DMS153 treated with DMSO at 0.1 percent for 48 hours (cell line): ENCODE data around the gene ZNF341.

Source experiments
- DNase-seq: peaks from one replicate; lab custom pipeline; 2025; ENCODE audit not compliant: unreplicated experiment; lab: John Stamatoyannopoulos, UW

ZNF341 gene

DNA sequence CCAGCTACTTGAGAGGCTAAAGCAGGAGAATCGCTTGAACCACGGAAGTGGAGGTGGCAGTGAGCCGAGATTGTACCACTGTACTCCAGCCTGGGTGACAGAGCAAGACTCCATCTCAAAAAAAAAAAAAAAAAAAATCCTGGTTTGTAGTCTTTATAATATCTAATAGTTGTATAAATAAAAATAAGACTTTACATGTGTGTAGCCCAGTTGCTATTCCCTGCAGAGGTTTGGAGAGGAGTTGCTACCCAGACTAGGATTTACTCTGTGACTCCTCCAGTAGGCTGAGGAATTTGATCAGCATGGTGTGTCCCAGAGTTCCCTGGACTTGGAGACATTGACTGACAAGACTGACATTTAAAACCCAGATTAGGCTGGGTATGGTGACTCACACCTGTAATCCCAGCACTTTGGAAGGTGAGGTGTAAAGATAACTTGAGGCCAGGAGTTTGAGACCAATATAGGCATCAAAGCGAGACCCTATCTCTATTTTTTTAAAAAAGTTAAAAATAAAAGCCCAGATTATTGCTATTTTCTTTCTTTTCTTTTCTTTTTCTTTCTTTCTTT lies 89.6 kb downstream of the ZNF341 start:
- DNase-seq = no peak

- no peak for DNase-seq
Observed at GRCh38 chr20:33822423-33822822, 90.6 kb downstream of the ZNF341 start.

DNA sequence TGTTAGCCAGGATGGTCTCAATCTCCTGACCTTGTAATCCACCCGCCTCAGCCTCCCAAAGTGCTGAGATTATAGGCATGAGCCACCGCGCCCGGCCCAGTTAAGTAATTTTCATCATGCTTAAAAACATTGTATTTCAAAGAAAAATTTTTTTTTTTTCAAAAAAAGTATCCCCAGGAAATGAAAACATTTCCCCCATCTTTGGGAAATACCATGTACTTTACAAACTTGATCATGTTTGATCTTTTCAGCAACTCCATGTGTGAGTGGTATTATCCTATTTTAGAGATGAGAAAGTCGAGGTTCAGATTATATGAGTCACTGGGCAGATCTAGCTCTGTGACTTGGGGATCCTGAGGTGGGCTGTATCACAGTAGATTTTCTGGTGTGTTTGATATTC lies 91.2 kb downstream of the ZNF341 start:
- DNase-seq = no peak

DNA sequence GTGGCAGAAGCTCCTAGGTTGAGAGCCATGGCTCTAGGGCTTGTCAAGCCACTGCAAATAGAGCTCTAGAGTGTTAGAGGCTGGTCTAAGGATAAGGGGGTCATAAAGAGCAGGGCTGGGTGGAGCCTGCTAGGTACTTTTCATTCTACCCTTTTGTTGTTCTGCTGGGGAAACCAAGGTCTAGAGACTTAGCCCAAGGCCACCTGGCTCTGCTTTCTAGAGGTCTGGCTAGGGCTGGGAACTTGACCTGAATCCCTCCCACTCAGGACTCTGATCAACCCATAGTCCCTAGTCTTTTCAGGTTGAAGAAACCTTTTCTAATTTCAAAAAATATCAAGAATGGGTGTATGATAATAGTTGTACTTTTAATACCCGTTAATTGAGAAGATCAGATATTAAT lies 93.1 kb downstream of the ZNF341 start:
- no peak for DNase-seq

DNA sequence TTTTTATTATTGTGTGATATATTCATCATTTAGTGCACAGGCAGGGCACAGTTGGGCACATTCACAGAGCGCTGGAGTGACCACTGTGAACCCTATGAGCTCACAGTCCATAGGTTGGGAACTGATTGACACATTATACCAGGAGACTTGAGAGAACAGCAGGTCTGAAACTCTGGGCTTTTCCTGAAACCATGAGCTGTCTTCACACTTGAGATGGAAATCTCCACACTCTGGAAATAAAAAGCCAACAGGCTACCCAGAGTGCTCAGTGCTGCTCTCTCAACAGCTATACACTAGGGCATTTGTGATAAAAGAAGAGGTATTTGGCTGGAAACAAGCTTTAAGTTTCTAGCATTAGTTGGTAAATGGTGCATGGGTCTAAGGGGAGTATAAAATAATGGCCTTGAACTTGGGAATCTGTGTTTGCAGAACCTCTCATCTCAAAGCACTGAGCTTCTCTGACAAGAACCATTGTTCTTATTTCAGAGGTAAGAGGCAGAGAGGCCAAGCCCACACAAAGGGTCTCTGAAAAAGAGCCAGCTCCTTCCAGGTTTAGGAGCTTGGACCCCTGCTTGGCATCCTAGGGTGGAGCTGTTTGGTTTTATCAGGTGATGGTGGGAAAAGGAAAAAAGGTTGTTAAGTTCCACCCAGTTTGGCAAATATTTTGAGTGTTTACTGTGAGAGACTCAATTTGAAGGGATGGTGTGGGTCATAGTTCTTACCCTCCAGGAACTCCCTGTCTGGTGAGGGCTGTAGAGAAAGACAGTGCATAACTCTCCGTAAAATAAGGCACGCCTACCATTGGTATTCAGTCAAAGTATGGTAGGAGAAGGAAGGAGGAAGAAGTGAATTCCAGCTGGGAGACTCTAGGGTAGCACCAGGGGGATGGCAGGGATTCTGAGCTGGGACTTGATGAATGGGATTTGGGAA lies 93.8 kb downstream of the ZNF341 start:
- DNase-seq = no peak

GRCh38 chr20:33826270-33826897 lies 94.6 kb downstream of the ZNF341 start:
- no peak for DNase-seq

GRCh38 chr20:33827109-33827508 lies 95.3 kb downstream of the ZNF341 start:
- no peak for DNase-seq

- no peak for DNase-seq
Observed at GRCh38 chr20:33827634-33828325, 96.0 kb downstream of the ZNF341 start.

GRCh38 chr20:33828326-33828844 lies 96.6 kb downstream of the ZNF341 start:
- DNase-seq = no peak

DNA sequence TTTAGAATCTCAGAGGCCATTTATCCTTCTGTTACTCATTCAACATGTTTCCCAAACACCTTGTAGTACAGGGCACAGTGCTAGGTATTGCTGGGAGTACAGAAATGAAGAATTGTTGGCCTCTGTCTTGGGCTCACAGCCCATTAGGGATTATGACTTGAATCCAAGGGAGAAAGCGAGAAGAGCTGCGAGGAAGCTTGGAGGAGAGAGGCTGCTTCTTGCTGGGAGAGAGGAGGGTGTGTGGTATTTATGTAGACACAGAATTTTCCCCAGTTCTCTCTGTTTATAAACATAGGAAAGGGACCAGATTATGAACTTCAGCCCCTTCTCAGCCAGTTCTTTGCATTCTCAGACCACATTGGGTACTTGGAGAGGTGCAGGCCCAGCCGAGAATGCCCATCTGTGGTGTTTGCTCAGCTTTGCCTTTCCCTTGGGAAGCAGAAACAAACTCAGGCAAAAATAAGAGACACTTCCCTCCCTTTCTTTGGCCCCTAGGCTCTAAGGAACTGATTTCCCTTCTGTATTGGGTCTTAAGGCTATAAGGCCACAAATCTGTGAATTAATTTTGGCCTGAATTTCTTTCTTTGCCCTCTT lies 97.3 kb downstream of the ZNF341 start:
- no peak for DNase-seq

GRCh38 chr20:33829636-33830035 lies 97.8 kb downstream of the ZNF341 start:
- DNase-seq = no peak

DNA sequence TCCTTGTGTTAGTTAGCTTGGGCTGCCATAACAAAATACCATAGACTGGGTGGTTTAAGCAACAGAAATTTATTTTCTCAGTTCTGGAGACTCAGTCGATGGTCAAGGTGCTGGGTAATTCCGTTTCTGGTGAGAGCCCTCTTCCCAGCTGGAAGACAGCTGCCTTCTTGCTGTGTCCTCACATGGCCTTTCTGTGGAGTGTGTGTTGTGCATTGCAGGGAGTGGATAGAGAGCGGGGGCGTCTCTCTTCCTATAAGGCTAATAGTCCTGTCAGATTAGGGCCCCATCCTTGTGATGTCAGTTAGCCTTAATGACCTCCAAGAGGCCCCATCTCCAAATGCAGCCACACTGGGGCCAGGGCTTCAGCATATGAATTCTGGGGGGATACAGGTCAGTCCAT lies 98.6 kb downstream of the ZNF341 start:
- DNase-seq = no peak

DNA sequence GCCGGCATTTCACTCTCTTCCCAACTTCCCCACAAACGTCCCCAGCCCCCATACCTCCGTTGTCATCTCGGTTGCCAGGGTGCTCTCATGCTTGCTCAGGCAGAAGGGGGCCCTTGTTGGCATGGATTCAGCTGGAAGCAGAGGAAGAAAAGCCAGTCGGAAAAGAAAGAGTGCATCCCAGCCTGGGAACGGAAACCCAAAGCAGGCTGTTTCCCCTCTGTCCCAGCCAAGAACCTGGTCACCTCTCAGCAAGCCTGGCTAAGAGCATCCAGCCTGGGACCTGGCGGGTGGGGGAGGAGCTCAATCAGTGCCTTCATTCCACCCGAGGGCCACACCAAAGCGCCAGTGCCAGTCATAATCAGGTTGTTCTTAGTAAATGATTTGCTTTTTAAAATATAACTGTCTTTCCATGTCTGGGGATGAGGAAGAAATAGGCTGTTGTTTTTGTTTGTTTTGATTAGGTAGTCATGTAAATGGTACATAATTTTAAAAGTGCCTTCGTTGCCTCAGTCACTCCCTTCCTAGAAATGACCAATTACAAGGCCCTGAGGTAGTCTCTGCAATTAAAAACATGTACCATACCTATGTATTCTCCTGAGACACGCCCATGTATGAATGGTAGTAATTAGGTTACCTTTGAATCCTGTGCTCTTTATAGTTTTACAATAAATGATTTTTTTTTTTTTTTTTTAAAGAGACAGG lies 100.5 kb downstream of the ZNF341 start:
- no peak for DNase-seq

DNA sequence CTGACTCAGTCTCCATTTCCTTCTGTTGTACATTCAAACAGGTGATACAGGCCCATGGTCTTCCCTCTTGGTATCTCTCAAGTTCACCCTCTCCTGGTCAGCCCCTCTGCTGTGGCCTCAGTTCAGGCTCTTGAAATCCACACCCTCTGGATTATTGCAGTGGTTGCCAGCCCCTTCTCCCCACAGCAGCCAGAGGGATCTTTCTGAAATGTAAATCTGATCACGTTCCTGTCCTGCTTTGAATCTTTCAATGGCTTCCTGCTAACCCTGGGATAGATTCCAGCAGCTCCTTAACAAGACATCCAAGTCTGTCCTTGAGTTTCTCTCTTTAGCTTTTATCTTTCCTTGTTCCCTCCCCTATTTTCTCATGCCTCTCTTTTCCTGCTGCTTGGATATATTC lies 101.5 kb downstream of the ZNF341 start:
- DNase-seq = no peak

DNA sequence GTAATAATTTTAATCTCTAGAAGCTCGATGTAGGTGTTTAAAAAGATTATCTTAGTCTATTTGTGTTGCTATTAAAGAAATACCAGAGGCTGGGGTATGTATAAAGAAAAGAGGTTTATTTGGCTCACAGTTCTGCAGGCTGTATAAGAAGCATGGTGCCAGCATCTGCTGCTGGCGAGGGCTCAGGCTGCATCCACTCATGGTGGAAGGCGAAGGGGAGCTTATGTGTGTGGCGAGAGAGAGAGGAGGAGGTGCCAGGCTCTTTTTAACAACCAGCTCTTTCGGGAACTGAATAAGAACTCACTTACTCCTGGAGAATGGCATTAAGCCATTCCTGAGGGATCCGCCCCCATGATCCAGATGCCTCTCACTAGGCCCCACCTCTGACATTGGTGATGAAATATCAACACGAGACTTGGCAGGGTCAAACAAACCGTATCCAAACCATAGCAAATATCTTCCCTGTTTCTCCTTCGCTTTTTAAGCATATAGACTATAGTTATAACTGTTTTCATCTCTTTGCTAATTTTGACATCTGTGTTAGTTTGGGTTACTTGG lies 103.9 kb downstream of the ZNF341 start:
- DNase-seq = no peak

DNA sequence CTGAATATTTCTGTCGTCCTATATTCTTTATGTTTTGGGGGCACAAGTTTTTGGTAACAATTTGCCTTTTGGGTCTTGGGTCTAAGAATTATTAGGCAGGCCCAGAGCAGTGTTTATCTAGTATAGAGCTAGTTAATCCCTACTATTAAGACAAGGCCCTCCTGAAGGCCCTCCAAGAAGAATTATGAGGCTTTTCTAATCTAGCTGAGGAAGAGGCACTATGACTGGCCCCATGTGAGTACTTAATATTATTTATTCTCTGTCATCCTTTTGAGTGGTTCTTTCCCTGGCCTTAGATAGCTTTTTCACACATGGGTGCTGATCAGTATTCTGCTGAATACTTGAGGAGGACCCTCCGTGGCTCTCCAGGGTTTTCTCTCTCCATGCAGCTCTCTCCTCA lies 104.5 kb downstream of the ZNF341 start:
- DNase-seq = no peak

- no peak for DNase-seq
Observed at GRCh38 chr20:33837096-33837830, 105.5 kb downstream of the ZNF341 start.

DNA sequence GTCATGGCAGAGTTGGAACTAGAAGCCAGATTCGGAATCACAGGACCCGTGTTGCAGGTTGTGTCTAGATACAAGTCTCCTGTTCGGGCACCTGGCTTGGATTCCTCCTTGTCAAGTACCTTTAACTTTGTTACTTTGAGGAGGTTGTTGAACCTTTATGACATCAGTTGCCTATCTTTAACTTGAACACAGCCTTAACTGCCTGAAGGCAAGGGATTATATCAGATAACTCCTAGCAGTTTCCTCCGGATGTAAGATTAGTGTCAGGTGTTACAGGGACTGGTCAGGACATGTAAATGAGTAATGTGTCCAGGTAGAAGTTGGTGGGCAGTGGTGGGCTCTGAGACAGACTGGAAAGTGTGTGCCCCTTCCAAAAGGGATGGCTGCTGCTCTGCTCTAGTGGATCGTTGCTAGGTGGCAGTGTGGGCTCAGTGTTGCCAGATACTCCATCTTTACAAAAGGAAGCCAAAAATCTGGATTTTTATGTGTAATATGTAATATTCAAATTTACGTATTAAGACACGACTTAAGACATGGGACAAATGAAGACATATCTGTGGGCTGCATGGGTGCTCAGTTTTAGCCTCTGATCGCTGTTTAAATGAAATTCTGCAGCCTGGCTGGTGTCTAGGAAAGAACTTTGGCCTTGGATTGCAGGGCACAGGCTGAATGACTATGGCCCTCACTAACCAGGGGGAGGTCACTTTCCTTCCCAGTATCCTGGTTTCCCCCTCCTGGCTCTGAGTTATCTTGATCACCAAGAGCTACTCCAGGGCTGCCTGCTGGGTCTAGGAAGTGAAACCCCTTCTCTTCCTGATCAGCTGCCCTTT lies 106.5 kb downstream of the ZNF341 start:
- DNase-seq = no peak
